C4-2B (cell line): ENCODE data around the gene PPDPF.

ENCODE experiments used
- ZFX ChIP-seq: fragments of 450-650 bp; IDR thresholded peaks from 2 replicates; pipeline ENCODE4 v1.6.1; 2017
- TF ChIP-seq, protein P1 (sequence below): fragments of 450-650 bp; conservative IDR thresholded peaks from 2 replicates; pipeline ENCODE4 v1.5.1; 2017; ENCODE audit warnings: mild to moderate bottlenecking

GRCh38 chr20:63484236-63484635 is 36.3 kb upstream of the PPDPF start:
- TF ChIP-seq, protein P1, sequence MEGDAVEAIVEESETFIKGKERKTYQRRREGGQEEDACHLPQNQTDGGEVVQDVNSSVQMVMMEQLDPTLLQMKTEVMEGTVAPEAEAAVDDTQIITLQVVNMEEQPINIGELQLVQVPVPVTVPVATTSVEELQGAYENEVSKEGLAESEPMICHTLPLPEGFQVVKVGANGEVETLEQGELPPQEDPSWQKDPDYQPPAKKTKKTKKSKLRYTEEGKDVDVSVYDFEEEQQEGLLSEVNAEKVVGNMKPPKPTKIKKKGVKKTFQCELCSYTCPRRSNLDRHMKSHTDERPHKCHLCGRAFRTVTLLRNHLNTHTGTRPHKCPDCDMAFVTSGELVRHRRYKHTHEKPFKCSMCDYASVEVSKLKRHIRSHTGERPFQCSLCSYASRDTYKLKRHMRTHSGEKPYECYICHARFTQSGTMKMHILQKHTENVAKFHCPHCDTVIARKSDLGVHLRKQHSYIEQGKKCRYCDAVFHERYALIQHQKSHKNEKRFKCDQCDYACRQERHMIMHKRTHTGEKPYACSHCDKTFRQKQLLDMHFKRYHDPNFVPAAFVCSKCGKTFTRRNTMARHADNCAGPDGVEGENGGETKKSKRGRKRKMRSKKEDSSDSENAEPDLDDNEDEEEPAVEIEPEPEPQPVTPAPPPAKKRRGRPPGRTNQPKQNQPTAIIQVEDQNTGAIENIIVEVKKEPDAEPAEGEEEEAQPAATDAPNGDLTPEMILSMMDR, result no peak
- no peak for TF ChIP-seq ZFX
